ENCODE results near the gene FSD2. TPM values are rescaled to one million over a fixed set of nuclear protein-coding genes. Genes with fewer than 3 reads are reported as not detected.
A peak's percentile ranks its signal among the peaks of the same experiment; 100 is the strongest.

Gene FSD2
- total RNA-seq, 1 experiment from 2014 or later: 0.03 TPM

GRCh38 chr15:82749951-82750830 is 55.7 kb downstream of the FSD2 start:
- H3K36me3 ChIP-seq (replicated peaks; ENCODE audit: control insufficient read depth, insufficient read depth, low read length): peaks cover 8% of the 10 kb centered on the region
- DNase-seq: peak; percentile 84
- H3K27me3 ChIP-seq (ENCODE audit: control insufficient read depth, insufficient read depth, low read length): no peaks in the 10 kb centered on the region
- H3K4me3 ChIP-seq (ENCODE audit: insufficient read depth, low read depth, low read length): peak overlapping the region; percentile 76

- Histone ChIP-seq H3K4me3 (ENCODE audit: insufficient read depth, low read depth, low read length) (no peak overlapping the region), H3K27me3 (ENCODE audit: control insufficient read depth, insufficient read depth, low read length) (no peaks in the 10 kb centered on the region), H3K36me3 (replicated peaks; ENCODE audit: control insufficient read depth, insufficient read depth, low read length) (no peaks in the 10 kb centered on the region; the same call in 1 of the 2 replicates)
- no peak for DNase-seq
These were observed 57.6 kb downstream of the FSD2 start for GRCh38 chr15:82748315-82748714.

DNA sequence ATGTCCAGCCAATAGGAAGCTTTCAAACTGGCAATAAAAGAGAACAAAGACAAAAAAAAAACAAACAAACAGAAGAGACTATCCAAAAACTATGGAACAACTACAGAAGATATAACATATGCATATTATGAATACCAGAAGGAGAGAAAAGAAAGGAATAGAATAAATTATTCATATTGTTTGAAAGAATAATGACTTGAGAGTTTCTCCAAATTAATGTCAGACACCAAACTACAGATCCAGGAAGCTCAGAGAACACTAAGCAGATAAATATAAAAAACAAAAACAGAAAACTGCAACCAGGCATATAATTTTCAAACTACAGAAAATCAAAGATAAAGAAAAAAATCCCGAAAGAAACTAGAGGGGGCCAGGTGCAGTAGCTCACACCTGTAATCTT is 62.1 kb downstream of the FSD2 start:
- H3K4me3 ChIP-seq (ENCODE audit: insufficient read depth, low read depth, low read length): no peak overlapping the region
- DNase-seq: no peak
- no peaks in the 10 kb centered on the region for H3K36me3 ChIP-seq (replicated peaks; ENCODE audit: control insufficient read depth, insufficient read depth, low read length)
- H3K27me3 ChIP-seq (ENCODE audit: control insufficient read depth, insufficient read depth, low read length): no peaks in the 10 kb centered on the region

DNA sequence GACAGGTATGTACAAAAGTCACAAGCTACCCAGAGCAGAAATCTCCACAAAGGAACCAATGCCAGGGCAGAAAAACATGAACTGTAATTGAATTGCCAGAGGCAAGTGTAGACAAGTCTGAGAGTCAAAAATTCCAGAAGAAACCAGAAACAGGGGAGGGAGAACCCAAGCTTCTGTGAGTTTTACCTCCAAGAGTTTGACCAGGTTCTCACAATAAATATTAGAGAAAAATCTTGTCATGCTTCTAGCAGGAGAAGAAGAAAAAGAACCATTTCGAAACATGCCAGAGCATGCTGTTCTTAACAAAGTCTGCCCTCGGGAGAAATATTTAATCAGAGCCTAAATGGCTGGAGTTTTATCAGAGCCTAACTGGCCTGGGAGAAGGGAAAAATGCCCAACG is 63.7 kb downstream of the FSD2 start:
- H3K27me3 ChIP-seq (ENCODE audit: control insufficient read depth, insufficient read depth, low read length): no peaks in the 10 kb centered on the region
- H3K36me3 ChIP-seq (replicated peaks; ENCODE audit: control insufficient read depth, insufficient read depth, low read length): no peaks in the 10 kb centered on the region
- DNase-seq: no peak
- H3K4me3 ChIP-seq (ENCODE audit: insufficient read depth, low read depth, low read length): no peak overlapping the region

- no peak overlapping the region for H3K4me3 ChIP-seq (ENCODE audit: insufficient read depth, low read depth, low read length)
- H3K36me3 ChIP-seq (replicated peaks; ENCODE audit: control insufficient read depth, insufficient read depth, low read length): no peaks in the 10 kb centered on the region
- no peak for DNase-seq
- no peaks in the 10 kb centered on the region for H3K27me3 ChIP-seq (ENCODE audit: control insufficient read depth, insufficient read depth, low read length)
These were observed 66.8 kb downstream of the FSD2 start for GRCh38 chr15:82739086-82739485.

GRCh38 chr15:82737975-82738374 is 67.9 kb downstream of the FSD2 start:
- Histone ChIP-seq H3K36me3 (replicated peaks; ENCODE audit: control insufficient read depth, insufficient read depth, low read length) (no peaks in the 10 kb centered on the region), H3K27me3 (ENCODE audit: control insufficient read depth, insufficient read depth, low read length) (no peaks in the 10 kb centered on the region), H3K4me3 (ENCODE audit: insufficient read depth, low read depth, low read length) (no peak overlapping the region)
- no peak for DNase-seq

- Histone ChIP-seq H3K36me3 (replicated peaks; ENCODE audit: control insufficient read depth, insufficient read depth, low read length) (no peaks in the 10 kb centered on the region), H3K27me3 (ENCODE audit: control insufficient read depth, insufficient read depth, low read length) (no peaks in the 10 kb centered on the region), H3K4me3 (ENCODE audit: insufficient read depth, low read depth, low read length) (no peak overlapping the region)
- DNase-seq: no peak
These were observed 74.3 kb downstream of the FSD2 start for GRCh38 chr15:82731527-82731926.

GRCh38 chr15:82730022-82730530 is 75.8 kb downstream of the FSD2 start:
- H3K36me3 ChIP-seq (replicated peaks; ENCODE audit: control insufficient read depth, insufficient read depth, low read length): no peaks in the 10 kb centered on the region
- H3K4me3 ChIP-seq (ENCODE audit: insufficient read depth, low read depth, low read length): no peak overlapping the region
- peak; percentile 38 for DNase-seq
- H3K27me3 ChIP-seq (ENCODE audit: control insufficient read depth, insufficient read depth, low read length): no peaks in the 10 kb centered on the region

GRCh38 chr15:82726816-82727215 is 79.1 kb downstream of the FSD2 start:
- H3K36me3 ChIP-seq (replicated peaks; ENCODE audit: control insufficient read depth, insufficient read depth, low read length): no peaks in the 10 kb centered on the region
- no peaks in the 10 kb centered on the region for H3K27me3 ChIP-seq (ENCODE audit: control insufficient read depth, insufficient read depth, low read length)
- DNase-seq: no peak
- H3K4me3 ChIP-seq (ENCODE audit: insufficient read depth, low read depth, low read length): no peak overlapping the region

- DNase-seq: no peak
- Histone ChIP-seq H3K27me3 (ENCODE audit: control insufficient read depth, insufficient read depth, low read length) (no peaks in the 10 kb centered on the region), H3K36me3 (replicated peaks; ENCODE audit: control insufficient read depth, insufficient read depth, low read length) (no peaks in the 10 kb centered on the region), H3K4me3 (ENCODE audit: insufficient read depth, low read depth, low read length) (no peak overlapping the region)
These were observed 90.9 kb downstream of the FSD2 start for GRCh38 chr15:82715003-82715402.

- DNase-seq: no peak
These were observed 91.9 kb downstream of the FSD2 start for GRCh38 chr15:82714016-82714415.

GRCh38 chr15:82712036-82712435 is 93.8 kb downstream of the FSD2 start:
- DNase-seq: no peak
- Histone ChIP-seq H3K36me3 (replicated peaks; ENCODE audit: control insufficient read depth, insufficient read depth, low read length) (no peaks in the 10 kb centered on the region), H3K4me3 (ENCODE audit: insufficient read depth, low read depth, low read length) (no peak overlapping the region), H3K27me3 (ENCODE audit: control insufficient read depth, insufficient read depth, low read length) (no peaks in the 10 kb centered on the region)

More at GRCh38 chr15:82714016-82714415, 91.9 kb downstream of the FSD2 start:
- H3K4me3 ChIP-seq (ENCODE audit: insufficient read depth, low read depth, low read length): no peak overlapping the region
- no peaks in the 10 kb centered on the region for H3K36me3 ChIP-seq (replicated peaks; ENCODE audit: control insufficient read depth, insufficient read depth, low read length)
- H3K27me3 ChIP-seq (ENCODE audit: control insufficient read depth, insufficient read depth, low read length): no peaks in the 10 kb centered on the region

GRCh38 chr15:82710926-82711490 is 94.9 kb downstream of the FSD2 start:
- H3K27me3 ChIP-seq (ENCODE audit: control insufficient read depth, insufficient read depth, low read length): no peaks in the 10 kb centered on the region
- H3K36me3 ChIP-seq (replicated peaks; ENCODE audit: control insufficient read depth, insufficient read depth, low read length): no peaks in the 10 kb centered on the region
- H3K4me3 ChIP-seq (ENCODE audit: insufficient read depth, low read depth, low read length): no peak overlapping the region
- no peak for DNase-seq

- no peak for DNase-seq
- Histone ChIP-seq H3K27me3 (ENCODE audit: control insufficient read depth, insufficient read depth, low read length) (no peaks in the 10 kb centered on the region), H3K4me3 (ENCODE audit: insufficient read depth, low read depth, low read length) (peak overlapping the region; percentile 82), H3K36me3 (replicated peaks; ENCODE audit: control insufficient read depth, insufficient read depth, low read length) (no peaks in the 10 kb centered on the region)
These were observed 95.7 kb downstream of the FSD2 start for GRCh38 chr15:82710208-82710555.
